NT2/D1 (cell line): Measurements from ENCODE around the gene CCDC60.

Source experiments
- SUZ12 ChIP-seq: IDR thresholded peaks from 2 replicates; pipeline ENCODE4 v1.6.1; 2011; ENCODE audit not compliant: insufficient read length, insufficient read depth; ENCODE audit errors: extremely low read depth
- YY1 ChIP-seq: IDR thresholded peaks from 2 replicates; pipeline ENCODE4 v1.6.1; 2011; ENCODE audit not compliant: insufficient read length, insufficient read depth
- ZNF274 ChIP-seq: IDR thresholded peaks from 2 replicates; pipeline ENCODE4 v1.6.1; 2011; ENCODE audit warnings: mild to moderate bottlenecking, low read depth, low read length

DNA sequence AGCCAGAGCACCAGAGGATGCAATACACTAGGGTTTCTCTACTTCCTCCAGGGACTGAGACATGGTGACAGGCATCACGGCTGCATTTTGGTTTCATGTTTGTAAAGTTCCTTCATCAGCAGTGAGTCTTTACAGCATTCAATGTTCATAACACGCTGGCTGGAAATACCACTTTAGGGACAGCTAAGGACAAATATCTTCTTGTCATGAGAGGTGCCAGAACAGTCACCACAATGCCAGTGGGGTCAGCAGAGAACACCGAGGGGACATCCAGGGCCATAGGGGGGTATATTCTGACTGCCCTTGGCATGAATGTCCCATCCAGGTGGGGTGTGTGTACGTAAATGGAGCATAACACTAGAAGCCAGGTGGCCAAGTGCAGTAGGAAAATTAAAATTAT is 72.3 kb downstream of the CCDC60 start:
- TF ChIP-seq YY1 (no peak), SUZ12 (no peak), ZNF274 (no peak)
